Stimulated activated CD8-positive, alpha-beta memory T cell treated with anti-CD3 and anti-CD28 coated beads, Interleukin-15, amount 100 ng/mL, for 24 hours (primary cell): ENCODE measurements around the gene REXO4.
"Not testable (repeated sequence)": the region's sequence is repeated elsewhere in the genome, so short reads cannot be mapped to it uniquely, and the experiment has no call there.

Source experiments
- DNase-seq: peaks from one replicate; pipeline ENCODE4 v3.0.0-alpha.2; 2020; ENCODE audit warnings: low read depth

The REXO4 gene

DNA sequence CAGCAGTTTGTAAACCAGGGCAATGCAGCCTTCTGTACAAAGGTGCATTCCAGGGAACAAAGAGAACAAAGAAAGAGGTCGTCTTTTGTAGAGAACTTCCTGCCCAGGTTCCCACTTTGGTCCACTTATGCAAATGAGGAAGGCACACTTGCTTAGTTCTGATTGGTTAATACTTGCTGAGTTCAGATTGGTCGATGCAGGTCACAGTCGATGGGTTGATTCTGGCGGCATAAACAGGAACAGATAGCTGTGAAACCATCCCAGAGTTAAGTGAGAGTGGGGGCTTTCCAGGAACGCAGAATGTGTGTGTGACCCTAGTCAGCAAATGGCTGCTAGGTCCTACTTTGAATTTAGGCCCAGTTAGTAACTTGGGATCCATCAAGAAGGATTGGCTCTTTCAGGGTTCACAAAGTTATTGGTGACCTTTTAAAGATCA is 2.6 kb upstream of the REXO4 start:
- no peak for DNase-seq

DNA sequence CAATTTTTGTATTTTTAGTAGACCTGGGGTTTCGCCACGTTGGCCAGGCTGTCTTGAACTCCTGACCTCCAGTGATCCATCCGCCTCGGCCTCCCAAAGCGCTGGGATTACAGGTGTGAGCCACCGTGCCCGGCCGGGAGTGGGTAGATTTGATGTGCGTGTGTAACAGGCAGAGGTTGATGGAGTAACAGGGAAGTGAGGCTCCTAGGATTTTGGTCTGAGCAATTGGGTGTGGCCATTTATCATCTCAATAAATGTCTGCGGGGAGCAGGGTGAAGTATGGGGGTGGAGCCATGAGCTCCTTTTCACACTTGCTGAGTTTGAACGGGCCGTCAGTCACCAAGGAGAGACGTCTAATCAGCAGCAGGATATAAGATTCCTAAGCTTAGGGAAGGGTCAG is 1.2 kb upstream of the REXO4 start:
- no peak for DNase-seq

GRCh38 chr9:133415170-133415569 is 2.6 kb downstream of the REXO4 start:
- no peak for DNase-seq

- DNase-seq = no peak
These were observed 9.8 kb downstream of the REXO4 start for GRCh38 chr9:133408042-133408441.

DNA sequence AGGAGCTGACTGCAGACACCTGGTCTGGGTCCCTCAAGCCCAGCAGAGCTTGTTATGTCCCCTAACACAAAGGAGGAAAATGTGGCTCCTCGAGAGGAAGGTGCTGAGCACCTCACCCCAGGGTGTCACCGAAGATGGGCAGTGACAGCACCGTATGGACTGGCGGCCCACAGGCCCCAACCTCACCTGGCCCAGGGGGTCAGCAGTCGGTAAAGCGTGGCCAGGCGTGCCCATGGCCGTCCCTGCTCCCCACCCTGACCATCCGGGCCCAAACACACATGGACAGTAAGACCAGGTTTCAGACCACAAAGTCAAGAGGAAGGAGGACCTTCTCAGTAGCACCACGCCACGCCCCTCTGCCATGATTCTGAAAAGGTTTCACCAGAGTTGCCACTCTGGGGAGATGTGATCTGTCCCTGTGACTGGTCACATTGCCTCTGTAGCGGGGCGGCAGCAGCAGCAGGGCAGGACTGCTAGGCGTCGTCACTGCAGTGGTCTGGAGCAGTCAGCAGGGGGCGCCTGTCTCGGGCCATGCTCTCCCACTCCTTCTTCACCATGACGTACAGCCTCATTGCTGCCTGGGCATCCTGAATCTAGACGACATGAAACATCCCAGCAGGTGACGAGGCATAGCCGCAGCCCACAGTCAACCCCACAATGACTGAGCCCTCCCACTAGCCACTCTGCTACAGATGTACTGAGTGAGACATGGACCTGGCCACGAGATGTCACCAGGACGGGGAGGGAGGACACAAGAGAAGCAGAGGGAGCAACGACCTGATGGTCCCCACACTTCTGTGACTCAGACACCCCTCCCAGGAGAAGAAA is 11.1 kb downstream of the REXO4 start:
- peak; percentile 65 for DNase-seq

DNA sequence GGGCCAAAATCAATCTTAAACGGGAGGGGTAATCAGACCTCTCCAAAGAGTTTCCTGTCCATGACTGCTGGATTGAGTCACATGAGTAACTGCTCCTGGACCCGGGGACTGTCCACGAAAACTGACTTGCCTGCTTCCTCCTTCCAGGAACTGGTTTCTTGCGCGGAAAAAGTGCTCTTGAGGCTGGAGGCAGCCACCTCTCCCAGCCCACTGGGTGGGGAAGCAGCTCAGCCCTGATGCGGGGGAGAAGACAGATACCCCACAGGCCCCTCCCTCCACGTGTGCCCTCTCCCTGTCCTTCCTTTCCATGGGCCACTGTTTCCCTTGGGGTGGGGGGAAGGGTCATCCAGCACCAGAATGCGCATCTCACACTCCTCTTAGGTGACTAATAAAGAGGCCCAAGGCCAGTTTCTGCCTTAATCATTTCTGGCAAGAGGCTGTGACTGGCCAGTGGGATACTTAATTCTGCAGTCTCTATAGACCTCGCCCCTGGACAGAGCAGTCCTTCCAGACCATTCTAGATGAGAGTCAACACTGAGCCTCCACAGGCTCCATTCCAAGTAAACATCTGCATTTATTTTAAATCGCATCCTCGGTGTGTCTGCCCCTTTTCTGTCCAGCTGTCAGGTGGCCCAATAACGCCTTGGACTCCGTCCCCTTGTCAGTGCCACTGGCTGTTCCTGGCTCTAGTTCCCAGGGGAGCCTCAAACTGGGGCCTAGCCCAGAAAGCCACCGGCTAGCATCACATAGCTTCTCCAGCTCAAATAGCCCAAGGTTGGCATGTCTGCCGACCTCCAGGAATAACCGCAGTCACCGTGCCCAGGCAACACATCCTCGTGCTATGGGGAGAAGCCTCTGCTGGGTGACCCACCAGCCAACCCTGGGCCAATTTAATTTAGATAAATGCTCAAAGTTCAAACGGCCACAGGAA is 12.0 kb downstream of the REXO4 start:
- DNase-seq = no peak

DNA sequence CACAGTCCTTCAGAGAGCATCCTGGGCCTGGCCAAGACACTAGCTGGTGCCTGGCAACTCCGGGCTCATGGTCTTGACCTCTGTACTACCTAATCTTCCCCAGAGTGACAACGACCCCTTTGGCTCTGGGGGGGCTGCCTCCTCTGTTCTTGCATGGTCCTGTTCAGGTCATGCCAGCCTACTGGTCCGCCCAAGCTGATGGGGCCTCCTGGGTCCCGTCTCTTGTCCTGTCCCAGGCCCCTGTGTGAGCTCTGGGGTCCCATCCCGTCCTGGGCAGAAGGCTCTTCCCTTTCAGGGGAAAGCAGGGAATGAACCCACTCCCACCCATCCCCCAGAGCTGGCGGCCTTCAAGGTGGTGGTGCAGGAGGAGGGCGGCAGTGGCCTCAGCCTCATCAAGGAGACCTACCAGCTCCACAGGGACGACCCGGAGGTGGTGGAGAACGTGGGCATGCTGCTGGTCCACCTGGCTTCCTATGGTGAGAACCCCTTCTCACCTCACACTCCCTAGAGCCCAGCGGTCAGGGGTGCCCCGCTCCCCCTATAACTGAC is 13.3 kb downstream of the REXO4 start:
- DNase-seq = no peak

DNA sequence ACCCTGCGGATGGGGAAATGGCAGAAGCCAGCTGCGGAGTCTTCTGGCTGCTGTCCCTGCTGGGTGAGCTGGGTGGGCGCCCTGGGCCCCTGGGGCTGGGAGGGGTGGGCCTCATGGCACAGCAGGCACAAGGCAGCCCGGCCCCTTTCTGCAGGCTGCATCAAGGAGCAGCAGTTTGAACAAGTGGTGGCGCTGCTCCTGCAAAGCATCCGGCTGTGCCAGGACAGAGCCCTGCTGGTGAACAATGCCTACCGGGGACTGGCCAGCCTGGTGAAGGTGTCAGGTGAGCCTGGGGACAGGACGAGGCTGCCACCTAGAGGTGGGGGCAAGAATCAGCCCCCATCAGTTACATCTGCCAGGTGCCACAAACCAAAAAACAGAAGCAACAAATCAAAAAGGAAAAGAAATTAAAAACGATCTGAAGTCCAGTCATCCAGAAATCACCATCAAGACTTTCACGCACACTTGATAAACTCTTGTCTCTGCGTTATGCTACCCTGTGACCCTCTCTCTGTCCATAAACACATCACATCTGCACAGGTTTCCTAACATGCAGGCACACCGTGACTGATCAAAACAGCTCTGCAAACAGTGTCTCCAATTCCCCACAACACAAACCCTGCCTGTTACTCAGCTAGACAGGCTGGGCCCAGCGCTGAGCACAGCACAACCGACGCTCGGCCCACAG is 13.9 kb downstream of the REXO4 start:
- DNase-seq = no peak

DNA sequence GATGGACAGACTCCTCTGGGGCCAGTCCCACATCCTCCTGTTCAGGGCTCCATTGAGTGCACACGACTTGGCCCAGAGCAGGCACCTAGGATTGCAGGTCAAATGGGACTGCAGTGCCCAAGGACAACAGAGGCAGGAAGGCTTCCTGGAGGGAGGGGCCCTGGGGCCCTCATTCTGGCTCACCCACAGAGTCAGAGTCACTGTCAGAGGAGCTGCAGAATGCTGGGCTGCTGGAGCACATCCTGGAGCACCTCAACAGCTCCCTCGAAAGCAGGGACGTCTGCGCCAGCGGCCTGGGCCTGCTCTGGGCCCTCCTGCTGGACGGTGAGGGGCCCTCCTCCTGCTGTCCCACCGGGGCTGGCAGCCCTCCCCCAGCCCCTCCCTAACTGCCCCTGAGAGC is 15.1 kb downstream of the REXO4 start:
- no peak for DNase-seq

GRCh38 chr9:133401588-133401987 is 16.2 kb downstream of the REXO4 start:
- no peak for DNase-seq

DNA sequence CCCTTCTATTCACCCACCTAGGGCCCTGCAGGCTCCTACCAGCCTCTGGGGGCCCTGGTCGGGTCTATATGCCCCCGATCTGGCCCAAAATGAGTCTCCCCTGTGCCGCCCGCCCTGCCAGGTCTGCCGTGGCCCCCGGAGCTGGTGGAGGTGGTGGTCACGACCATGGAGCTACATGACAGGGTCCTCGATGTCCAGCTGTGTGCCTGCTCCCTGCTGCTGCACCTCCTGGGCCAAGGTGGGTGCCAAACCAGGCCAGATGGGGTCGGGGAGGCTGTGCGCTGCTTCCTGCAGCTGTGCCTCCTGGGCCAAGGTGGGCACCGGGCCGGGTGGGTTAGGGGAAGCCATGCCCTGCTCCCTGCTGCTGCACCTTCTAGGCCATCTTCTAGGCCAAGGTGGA is 17.5 kb downstream of the REXO4 start:
- DNase-seq = no peak

GRCh38 chr9:133397895-133398294 is 19.9 kb downstream of the REXO4 start:
- DNase-seq = no peak

- DNase-seq = no peak
These were observed 20.4 kb downstream of the REXO4 start for GRCh38 chr9:133397370-133397769.

DNA sequence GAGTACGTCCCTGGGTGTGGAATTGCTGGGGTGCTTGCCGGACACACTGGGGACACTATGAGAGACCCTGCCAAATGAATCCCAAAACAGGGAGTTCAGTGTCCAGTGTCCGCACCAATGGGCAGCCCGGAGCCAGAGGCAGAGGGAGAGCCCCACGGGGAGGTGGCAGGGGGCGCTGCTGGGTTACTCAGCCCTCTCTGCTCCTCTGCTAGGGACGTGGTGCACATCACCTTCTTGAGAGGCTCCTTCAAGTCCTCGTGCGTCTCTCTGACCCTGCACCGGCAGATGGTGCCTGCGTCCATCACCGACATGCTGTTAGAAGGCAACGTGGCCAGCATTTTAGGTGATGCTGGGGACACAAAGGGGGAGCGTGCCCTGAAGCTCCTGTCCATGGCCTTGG is 20.9 kb downstream of the REXO4 start:
- DNase-seq = no peak

DNA sequence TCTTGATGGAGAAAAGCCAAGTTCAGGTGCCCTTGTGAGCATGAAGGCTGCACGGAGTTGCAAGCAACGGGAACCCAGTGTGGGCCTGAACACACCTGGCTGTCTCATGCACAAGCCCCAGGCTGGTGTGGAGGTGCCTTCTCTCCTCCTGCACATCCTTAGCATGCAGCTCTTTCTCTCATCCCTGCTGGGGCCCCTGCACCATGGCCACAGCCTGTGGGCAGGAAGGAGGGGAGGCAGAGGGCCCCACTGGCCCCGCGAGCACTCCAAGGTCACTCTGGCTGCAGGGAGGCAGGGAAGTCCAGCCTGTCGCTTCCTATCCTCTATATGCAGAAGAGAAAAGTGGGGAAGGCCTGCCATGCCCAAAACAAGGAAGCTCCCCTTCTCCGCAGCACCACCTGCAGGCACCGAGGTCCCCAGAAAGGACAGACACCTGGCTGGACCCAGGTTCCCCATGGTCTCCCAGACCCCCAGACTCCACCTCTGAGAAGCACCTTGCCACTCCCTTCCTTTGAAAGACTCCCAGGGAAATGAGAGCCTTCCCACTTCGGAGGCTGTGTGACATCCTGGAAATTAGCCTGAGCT is 23.0 kb downstream of the REXO4 start:
- no peak for DNase-seq

- DNase-seq = no peak
These were observed 24.4 kb downstream of the REXO4 start for GRCh38 chr9:133393399-133393798.

DNA sequence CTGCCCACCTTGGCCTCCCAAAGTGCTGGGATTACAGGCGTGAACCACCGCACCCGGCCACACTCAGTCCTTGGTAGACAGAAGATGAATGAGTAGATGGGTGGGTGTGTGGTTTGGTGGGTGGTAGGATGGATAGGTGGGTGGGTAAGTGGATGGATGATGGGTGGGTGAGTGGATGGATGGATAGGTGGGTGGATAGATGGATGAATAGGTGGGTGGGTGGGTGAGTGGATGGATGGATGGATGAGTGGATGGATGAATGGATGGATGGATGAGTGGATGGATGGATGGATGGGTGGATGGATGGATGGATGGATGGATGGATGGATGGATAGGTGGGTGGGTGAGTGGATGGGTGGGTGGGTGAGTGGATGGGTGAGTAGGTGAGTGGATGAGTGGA is 25.5 kb downstream of the REXO4 start:
- not testable (repeated sequence) for DNase-seq

DNA sequence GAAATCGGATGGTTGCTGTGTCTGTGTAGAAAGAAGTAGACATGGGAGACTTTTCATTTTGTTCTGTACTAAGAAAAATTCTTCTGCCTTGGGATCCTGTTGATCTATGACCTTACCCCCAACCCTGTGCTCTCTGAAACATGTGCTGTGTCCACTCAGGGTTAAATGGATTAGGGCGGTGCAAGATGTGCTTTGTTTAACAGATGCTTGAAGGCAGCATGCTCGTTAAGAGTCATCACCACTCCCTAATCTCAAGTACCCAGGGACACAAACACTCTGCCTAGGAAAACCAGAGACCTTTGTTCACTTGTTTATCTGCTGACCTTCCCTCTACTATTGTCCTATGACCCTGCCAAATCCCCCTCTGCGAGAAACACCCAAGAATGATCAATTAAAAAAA is 26.4 kb downstream of the REXO4 start:
- DNase-seq = not testable (repeated sequence)

GRCh38 chr9:133390713-133391112 is 27.1 kb downstream of the REXO4 start:
- DNase-seq = no peak

DNA sequence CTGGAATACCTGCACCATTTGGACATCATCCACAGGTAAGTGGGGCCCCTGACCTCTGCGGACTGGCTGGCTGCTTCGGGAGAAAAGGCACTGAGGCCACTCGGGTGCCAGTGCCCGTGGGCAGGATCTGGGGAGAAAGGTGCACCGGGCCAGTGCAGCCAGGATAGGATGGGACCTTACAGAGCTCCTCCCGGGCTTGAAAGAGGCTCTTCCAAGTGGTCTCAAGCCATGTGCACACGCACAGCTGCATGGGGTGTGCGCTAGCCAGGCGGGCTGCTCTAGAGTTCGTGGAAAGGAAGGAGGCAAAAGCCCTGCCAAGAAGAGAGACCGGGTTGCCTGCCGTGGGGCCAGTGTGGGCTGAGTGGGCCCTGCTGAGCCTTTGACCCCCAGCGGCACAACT is 28.2 kb downstream of the REXO4 start:
- no peak for DNase-seq

GRCh38 chr9:133389025-133389557 is 28.7 kb downstream of the REXO4 start:
- DNase-seq = no peak

DNA sequence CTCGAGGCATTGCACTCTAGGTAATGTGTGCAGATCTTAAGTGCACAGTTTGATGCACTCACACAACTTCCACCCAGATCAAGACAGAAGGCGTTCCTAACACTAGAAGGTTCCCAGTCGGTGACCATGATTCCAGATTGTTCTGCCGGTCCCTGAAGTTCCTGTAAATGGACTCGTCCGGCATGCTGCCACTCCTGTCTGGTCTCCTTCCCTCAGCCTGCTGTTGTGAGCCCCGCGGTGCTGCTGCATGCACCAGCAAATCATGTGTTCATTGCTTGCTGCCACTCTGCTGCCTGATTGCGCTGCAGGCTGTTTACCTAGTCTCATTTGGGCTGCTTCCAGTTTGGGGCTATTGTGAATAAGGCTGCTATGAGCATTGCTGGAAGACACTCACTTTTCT is 30.1 kb downstream of the REXO4 start:
- no peak for DNase-seq
